GM18508 (cell line): ENCODE measurements around the gene ST6GALNAC3.

Source experiments
- ATAC-seq: cut with Tn5 transposase; IDR thresholded peaks from one replicate; pipeline ENCODE4 v1.9.1; 2021; ENCODE audit warnings: moderate number of reproducible peaks; ENCODE audit not compliant: insufficient read depth, unreplicated experiment

The ST6GALNAC3 gene

DNA sequence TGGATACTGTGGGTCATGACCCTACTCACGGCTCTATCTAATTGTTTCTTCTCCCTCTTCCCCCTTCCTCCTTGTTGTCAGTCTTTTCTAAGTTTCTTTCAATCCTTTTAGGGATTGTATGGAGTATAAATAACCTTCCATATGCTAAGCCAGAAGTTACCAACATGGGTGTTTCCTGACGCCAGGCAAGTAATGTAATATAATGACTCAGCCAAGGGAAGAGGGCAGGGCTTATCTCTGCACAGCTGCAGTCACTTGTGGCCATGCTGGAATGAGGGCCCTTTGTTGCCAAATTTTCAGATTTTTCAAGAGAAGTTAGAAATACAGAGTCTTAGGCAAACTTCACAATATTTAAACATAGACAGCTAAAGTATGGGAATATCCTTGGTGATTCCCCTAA lies 194.6 kb downstream of the ST6GALNAC3 start:
- ATAC-seq = no peak

DNA sequence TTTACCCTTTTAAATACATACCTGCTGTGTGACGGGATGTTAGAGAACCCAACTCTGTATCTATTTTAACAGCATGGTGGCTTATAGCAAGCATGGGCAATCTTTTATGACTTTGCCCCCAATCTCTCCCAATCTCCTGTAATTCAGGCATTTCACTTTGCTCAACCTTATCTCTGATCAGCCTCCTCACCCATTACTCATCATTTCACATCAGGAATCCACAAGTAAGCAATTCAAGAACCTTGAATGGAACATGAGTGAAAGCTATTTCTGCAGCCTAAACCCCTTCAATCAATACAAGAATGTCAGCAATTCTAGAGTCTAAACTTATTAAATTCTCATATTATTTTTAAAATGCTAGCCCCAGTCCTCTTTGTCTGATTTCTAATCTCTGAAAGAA lies 199.8 kb downstream of the ST6GALNAC3 start:
- no peak for ATAC-seq

DNA sequence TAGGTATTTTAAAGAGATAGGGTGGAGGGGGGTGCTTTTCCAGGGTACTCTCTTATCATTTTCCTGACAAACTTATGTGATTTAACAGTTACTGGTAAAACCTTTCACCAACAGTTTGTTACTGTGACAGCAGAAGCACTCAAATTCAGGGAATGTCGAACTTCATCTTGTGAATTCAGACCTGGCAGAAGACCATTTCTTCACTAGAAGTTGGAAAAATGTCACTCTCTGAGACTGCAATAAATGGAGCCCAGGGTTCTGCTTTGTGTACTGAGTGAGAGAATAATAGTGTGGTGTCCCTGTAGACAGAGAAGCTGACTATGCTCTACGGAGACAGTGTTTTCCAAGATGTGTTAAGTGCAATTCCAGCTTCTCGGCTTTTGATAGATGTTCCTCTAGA lies 200.2 kb downstream of the ST6GALNAC3 start:
- no peak for ATAC-seq

DNA sequence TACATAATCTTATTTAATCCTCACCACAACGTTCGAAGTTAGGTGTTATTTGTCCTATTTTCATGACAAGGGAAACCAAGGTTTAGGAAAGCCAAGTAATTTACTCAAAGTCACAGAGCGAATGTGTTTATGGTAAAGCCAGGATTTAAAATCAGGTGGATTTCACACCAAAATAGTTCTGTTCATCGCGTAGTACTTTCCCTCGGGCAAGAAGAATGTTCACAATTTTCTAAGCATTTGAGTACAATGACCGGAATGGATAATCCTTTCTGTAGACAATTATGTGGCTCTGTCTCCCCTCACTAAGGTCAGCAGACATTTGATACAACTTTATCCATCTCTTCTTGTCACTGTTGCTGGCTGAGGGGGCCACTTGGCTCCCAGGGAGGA lies 204.2 kb downstream of the ST6GALNAC3 start:
- ATAC-seq = no peak

DNA sequence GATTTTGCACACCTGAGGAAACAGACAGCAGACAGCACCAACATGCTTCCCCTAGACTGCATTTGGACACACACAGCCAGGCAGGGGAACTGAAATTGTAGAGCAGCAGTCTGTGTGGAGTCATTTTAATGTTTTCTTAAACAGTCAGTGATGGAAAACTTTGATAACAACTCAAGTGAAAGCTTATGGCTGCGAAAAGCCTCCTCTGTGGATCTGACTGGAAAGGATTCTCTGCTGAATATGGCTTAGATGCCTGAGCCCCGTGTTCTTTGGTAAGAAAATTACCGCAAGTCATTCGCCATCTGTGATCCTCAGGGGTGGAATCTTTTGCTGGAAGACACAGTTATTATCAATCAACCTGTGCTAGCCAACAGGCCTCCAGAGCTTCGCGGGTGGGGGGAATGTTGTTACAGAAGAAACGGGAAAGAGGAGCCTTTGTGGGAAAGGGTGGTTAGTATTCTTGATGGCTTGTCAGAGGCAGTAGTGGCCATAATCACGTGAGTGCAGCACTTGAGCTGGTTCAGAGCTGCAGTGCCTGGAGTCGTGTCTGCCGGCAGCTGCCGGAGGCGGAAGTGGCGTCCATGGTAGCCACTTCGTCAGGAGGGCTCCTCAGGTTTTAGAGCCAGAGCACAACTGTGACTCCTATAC lies 204.7 kb downstream of the ST6GALNAC3 start:
- ATAC-seq = no peak

DNA sequence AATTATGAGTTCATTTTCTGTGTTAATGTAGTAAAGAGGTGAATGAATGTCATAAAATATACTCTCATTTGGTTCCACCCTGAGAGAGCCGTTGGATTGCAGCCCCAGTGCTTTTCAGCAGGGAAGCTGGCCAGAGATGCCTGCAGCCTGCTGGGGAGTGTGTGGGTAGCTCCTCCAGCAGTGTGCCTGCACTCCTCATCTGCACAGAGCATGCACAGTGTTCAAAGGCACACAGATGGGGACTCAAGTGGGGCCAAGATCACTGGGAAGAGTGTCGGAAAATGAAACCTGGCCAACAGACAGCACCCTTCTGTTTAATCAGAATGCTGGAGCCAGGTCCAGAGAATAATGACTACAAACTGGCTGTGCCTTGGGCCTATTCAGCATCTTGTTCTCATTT lies 206.8 kb downstream of the ST6GALNAC3 start:
- no peak for ATAC-seq

DNA sequence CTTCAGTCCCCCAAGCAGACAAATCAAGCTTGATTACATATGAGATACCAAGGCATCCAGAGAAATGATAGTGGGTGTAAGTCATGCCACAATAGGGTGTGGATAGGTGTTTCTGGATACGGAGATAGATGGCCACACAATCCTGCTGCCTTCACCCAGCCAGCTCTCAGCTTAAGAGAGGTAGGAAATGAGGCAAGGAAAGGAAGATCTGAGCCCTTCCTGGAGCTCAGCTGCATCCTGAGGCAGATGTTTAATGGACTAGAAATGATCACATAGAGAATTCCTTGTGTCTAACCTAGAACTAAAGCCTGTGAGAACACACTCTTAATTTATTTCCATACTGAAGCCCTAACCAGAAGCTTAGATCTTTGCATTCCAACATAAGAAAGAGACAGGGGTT lies 210.3 kb downstream of the ST6GALNAC3 start:
- no peak for ATAC-seq

DNA sequence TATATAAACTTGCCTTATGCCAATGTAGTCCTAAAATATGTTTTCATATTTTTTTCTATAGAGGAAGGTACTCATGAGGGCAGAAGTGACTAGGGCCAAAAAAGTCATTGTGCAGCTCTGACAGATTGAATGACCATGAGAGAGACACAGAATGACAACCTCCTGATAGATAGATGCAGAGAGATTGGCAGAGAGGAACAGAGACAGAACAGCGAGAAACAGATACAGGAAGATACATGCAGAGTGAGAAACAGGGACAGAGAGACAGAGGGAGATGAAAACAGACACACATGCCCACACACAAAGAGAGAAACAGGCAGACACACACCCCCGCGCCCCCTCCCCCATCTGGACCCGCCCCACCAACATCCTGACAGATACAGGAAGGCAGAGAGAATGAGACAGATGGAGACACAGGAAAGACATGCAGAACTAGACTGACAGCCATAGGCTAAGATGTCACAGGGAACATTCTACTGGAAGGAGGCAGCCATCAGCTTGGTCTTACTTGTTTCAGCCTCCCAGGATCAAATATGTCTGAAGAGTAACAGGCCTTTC lies 211.1 kb downstream of the ST6GALNAC3 start:
- ATAC-seq = no peak

DNA sequence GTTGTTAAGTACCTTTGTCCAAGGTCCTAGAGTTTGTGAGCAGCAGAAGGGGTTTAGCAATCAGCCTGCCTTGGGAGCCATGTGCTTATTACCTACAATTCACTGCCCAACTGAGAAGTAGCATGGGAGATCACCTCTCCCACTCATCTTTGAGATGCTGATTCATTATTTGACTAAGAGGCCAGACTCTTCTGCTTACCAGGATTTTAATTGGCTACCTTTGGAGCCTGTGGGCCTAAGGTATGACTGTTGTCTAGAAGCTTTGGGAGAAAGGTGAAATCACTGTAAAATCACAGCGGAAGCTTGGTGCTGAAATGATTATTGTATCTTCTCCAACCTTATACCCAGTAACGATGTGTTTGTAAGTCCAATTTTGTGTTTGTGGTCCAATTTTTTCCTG lies 213.4 kb downstream of the ST6GALNAC3 start:
- ATAC-seq = no peak

DNA sequence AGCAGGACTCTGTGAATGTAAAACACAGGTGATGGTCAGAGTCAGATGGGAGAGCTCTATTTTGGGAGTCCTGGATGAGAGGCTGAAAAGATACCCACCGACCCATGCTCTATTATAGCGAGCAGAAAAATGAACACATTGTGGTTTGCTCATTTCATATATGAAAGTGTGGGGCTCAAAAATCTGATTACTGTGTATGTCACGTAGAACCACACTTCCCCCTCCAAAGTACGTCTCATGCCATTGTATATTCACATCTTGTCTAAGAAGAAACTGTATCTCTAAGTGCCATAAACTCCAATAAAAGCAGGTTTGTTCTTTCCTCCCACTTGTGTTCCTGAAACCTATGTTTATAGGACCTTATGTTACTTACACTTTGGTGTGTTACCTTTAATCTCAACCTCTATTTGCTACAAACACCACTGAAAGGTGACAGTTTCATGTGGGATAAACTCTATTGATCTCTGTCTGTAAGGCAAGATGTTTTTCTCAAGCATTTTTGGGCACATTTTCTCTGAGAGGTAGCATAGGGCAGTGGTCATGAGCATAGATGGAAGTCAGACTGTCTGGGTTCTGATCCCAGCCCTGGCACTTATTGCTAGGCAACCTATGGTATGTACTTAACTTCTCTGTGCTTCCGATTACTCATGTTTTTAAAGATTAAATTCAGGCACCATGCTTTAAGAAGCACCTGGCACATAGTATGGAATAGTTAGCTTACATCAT lies 214.4 kb downstream of the ST6GALNAC3 start:
- no peak for ATAC-seq

DNA sequence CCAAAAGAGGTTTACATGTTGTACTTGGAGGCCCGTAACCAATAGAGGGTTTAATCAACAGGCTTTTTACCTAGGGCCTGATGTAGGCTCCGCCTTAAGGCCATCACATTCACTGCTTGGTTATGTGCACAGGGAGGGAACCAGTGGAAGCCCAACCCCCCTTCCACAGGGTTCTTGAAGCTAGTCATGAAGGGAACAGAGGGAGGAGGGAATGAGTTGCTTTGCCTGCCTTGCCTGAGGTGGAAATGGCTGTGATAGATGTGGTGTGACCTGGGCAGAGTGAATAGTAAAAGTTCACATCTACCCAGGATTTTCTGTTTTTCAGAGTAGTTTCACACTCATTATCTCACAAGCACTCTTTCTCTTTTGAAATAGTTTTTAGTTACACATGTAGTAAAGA lies 215.1 kb downstream of the ST6GALNAC3 start:
- ATAC-seq = no peak

DNA sequence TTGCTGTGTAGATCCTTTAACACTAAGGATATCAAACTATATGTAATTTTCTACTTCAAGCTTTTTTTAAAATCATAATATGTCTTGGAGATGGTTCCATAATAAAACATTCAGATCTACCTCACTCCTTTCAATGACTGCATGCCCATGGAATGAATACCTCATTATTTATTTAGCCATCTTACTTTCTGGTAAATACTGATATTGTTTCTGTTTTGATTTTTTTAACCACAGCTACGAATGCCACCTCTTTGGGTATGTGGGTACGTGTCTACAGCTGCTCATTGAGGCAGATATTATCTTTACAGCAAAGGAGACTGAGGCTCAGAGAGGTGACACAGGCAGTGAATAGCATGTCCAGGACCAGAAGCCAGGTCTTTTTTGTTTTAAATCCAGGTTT lies 215.7 kb downstream of the ST6GALNAC3 start:
- no peak for ATAC-seq

DNA sequence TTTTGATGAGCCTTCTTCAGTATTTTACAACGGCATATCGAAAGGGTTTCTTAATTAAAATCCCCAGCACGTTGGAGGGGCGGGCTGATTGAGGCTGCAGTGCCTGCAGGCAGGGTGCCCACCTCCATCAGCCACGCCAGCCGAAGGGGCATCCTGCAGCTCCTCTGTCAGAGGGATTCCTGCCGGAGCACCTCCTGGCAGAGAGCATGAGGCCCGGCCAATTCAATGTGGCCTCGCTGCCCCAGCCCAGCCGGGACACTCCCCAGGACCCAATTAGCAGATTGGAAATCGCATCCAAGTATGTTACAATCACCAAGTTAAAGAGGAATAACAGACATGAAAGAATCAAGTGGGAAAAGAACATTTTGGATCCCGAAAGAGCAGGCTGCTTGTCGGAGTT lies 216.6 kb downstream of the ST6GALNAC3 start:
- ATAC-seq = no peak

DNA sequence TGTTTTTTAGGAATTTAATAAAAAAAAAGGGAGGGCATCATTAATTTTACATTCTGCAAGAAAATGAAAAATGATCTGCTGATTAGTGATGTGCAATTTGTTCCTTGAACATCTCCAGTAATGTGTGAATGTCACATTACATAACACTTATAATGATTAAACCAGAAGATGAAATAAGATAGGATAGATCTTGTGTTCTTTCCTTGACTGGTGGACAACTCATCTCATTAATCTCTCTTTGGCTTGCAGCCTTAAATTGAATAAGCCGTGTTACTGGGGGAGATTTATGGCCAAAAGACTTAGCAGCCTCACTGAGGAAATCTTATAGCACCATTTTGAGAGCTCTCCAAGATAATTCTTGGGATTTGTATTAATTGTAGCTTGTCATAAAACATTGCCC lies 217.2 kb downstream of the ST6GALNAC3 start:
- ATAC-seq = no peak

DNA sequence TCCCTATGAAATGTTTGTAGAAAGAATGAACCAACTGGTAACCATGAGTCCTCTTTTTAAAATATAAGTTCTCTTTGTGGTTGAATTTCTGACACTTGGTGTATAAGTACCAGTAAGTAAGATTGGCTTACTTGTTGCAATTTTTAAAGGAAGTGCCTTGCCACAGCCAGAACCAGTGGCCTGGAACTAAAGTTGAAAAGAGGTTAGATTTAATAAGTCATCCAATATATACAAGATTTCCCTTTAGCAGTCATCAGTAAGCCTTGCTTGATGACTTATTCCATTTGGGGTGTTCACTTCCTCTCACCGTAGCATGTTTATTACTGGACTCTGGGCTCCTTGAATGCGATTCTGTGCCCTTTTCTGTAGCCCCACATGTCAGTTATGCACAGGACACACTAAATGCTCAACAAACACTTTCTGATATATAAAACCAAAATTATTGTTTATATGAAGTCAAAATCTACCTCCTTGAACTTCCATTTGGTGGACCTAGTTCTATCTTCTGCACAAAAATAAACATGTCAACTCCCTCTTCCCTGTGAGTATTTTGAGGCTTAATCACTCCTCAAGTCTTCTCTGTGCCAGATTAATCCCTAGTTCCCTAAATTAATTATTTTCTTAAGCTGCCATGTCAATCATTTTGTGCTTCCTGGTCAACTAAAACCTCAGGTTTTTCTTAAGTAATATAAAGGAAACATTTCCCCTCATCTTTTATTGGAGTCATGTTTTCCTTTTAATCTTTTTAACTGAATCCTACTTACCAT lies 218.1 kb downstream of the ST6GALNAC3 start:
- peak; percentile 77 for ATAC-seq

DNA sequence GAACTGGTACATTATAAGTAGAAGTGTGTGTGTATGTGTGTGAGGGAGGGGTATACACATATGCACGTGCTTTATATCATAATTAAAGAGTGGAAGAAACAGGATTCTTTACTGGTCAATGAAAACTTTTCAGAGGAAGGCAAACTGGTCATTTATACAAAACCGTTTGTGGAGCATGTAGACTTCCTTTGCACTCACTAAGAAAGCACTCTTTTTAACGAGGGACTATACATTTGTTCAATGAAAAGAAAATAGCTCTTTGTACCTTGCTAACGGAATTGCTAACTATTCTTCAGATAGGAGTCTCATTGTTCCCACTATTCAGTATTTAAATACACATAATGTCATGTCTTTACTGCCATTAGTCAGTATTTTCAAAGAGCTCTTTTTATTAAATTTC lies 219.3 kb downstream of the ST6GALNAC3 start:
- no peak for ATAC-seq

DNA sequence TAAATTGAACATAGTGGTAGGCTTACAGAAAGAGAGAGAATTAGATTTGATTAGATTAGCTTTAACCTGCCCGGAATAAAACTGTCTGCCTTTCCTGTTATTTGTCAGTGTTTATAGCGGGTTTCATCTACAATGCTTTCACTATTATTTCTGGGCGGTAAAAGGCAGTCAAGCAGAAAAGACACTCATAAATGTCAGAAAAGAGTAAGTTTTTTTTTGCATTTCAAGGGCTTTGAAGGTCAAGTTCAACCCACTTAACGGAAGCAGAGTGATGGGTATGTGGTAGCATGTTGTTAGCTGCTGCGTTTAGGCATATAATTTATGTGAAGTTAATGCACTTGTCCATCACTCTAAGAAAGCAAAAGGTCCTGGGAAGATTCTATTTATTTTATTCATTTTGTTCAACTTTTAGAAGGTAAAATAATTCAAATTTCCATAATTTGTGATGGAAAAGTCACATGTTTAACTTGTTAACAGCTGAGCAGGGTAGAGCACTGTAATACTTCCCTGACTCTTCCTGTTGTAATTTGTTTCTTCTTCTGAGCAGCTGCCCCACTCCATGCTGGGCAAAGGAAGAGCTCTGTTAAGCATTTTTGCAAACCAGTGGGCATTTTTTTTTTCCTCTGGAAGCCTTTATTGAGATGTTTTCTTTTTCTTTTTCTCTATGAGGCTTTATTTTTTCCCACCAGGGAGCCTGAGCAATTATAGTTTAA lies 220.1 kb downstream of the ST6GALNAC3 start:
- peak; percentile 66 for ATAC-seq

DNA sequence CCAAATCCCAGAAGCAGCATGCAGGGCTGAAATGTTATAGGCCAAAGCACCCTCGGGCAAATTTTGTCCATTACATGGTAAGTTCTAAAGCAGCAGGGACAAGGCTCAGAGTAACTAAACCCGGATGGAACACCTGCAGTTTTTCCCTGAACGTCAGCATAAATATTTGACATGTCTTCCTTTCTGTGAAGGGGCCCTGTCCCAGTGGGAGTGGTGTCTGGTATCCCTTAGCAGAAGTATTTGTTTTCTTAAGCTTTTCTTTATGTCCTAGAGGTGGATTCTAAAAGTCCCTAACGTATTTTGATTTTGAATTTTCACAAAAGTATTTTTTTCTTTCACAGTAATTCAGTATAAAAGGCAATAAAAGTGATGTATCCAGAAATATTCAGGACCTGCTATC lies 223.9 kb downstream of the ST6GALNAC3 start:
- no peak for ATAC-seq

DNA sequence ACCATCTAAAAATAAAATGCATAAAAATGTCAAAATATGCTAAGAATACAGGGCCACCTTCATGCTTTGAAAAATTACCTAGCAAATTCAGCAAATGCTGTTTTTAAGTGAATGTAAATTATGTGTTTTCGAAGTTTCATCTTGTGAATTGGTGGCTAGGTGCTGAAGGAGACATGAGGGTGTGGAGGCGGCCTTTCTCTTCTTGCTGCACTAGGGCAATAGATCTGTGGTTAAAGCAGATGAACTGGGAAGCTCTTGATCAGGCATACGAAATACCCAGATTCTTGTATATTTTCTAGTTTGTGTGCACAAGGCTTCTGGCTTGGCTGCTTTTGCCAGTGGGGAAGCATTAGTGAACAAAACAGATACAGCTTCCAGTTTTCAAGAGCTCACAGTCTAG lies 224.5 kb downstream of the ST6GALNAC3 start:
- ATAC-seq = no peak

DNA sequence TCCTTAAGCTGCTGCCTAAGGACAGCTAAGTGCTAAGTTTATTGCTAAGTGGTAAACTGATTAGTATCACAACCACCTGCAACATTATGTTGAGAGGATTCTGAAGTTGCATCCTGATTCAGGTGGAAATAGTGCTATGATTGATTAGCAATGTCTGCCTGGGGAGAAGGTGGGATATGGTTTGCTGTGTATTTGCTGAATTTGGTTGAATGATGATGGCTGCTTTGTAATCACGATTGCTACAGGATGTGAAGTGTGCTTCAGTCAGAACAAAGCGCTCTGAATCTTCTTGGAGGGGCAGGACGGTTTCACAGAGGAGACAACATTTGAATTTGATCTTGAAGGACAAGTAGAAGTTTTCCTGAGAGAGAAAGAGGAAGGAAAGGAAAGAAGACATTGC lies 226.0 kb downstream of the ST6GALNAC3 start:
- no peak for ATAC-seq
